ENCODE data around the gene ENOX1.

Gene ENOX1

GRCh38 chr13:43528992-43529391 lies 257.8 kb downstream of the ENOX1 start:
- DNase-seq, result no peak

- no peak for DNase-seq
These were observed 264.0 kb downstream of the ENOX1 start for GRCh38 chr13:43522788-43523187.

GRCh38 chr13:43520351-43520750 lies 266.4 kb downstream of the ENOX1 start:
- DNase-seq, result no peak

- DNase-seq, result no peak
These were observed 267.9 kb downstream of the ENOX1 start for GRCh38 chr13:43518833-43519232.

- DNase-seq, result no peak
These were observed 270.4 kb downstream of the ENOX1 start for GRCh38 chr13:43516401-43516833.

- no peak for DNase-seq
These were observed 271.2 kb downstream of the ENOX1 start for GRCh38 chr13:43515531-43515930.

- DNase-seq, result no peak
These were observed 272.5 kb downstream of the ENOX1 start for GRCh38 chr13:43514311-43514710.

GRCh38 chr13:43512221-43512620 lies 274.6 kb downstream of the ENOX1 start:
- no peak for DNase-seq

- DNase-seq, result no peak
These were observed 275.5 kb downstream of the ENOX1 start for GRCh38 chr13:43510956-43511901.

- DNase-seq, result no peak
These were observed 291.0 kb downstream of the ENOX1 start for GRCh38 chr13:43495732-43496131.

- no peak for DNase-seq
These were observed 292.6 kb downstream of the ENOX1 start for GRCh38 chr13:43494206-43494605.

GRCh38 chr13:43493496-43494000 lies 293.2 kb downstream of the ENOX1 start:
- DNase-seq, result no peak

GRCh38 chr13:43492745-43493144 lies 294.0 kb downstream of the ENOX1 start:
- no peak for DNase-seq

GRCh38 chr13:43492311-43492710 lies 294.5 kb downstream of the ENOX1 start:
- no peak for DNase-seq

GRCh38 chr13:43489233-43489632 lies 297.5 kb downstream of the ENOX1 start:
- DNase-seq, result no peak

- DNase-seq, result no peak
These were observed 298.9 kb downstream of the ENOX1 start for GRCh38 chr13:43487885-43488284.

GRCh38 chr13:43487461-43487860 lies 299.3 kb downstream of the ENOX1 start:
- no peak for DNase-seq

- no peak for DNase-seq
These were observed 302.1 kb downstream of the ENOX1 start for GRCh38 chr13:43484432-43485225.

- DNase-seq, result no peak
These were observed 302.8 kb downstream of the ENOX1 start for GRCh38 chr13:43483930-43484329.

GRCh38 chr13:43482641-43483040 lies 304.1 kb downstream of the ENOX1 start:
- DNase-seq, result no peak

GRCh38 chr13:43482026-43482425 lies 304.7 kb downstream of the ENOX1 start:
- no peak for DNase-seq

- DNase-seq, result no peak
These were observed 307.9 kb downstream of the ENOX1 start for GRCh38 chr13:43478902-43479301.

GRCh38 chr13:43478211-43478610 lies 308.6 kb downstream of the ENOX1 start:
- no peak for DNase-seq

GRCh38 chr13:43475140-43475539 lies 311.6 kb downstream of the ENOX1 start:
- DNase-seq, result no peak

Measured in NK-92 treated with Interleukin-12 subunit alpha and Interleukin-12 subunit beta, amount 100 ng/mL, for 24 hours (cell line).